Effector CD8-positive, alpha-beta T cell (primary cell): ENCODE results near the gene FAM20B.
"Not testable (repeated sequence)": the region's sequence is repeated elsewhere in the genome, so short reads cannot be mapped to it uniquely, and the experiment has no call there.

Experiments
- DNase-seq: peaks from one replicate; lab custom pipeline; 2025; lab: John Stamatoyannopoulos, UW
- total RNA-seq, 4 experiments: gene quantifications; one replicate each; lab custom pipeline; 2026; lab: John Stamatoyannopoulos, UW

The FAM20B gene
- total RNA-seq = 64.7 to 93.3 (median 80.4) reads per million in 4 experiments

DNA sequence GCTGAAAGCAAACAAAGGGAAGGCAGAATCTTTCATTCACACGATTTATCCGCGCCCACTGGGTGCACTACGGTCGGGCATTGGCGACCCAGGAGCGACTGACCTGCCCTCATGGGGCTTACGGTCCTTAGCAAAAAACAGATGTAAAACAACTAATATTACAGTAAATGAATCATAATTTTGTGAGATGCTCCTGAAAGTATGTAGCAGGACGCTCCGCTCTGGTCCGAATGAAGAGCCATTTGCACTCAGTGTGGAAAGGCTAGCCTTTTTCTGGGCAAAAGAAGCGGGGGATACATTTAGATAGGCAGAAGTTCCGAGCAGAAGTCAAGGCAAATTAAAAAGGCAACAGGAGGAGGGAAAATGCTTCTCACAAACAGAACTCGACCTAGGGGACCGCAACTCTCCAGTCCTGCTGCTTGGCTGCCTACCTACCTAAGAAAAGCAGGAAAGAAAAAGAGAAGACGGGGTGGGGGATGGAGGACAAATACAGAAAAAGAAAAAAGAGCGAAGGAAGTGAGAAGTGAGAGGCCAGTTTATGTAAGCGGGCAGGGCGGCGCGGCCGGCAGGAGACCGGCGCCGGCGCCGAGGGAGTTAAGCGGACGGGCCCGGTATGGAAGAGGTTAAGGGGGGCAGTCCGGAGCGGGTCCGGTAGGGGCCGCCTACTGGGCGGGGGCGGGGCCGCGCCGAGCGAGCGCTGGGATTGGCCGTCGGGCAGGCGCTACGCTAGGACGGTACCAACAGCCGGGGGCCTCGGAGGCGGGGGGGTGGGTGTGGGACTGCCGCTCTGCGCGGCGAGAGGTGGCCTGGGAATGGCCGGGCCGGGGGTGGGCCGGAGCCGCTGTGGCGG is at the start of gene FAM20B:
TSS of gene FAM20B (plus strand) at position 770 of the 850 bp plus-strand sequence. CDS start 17,954 bp downstream, outside the sequence.
- DNase-seq = peak; percentile 77

DNA sequence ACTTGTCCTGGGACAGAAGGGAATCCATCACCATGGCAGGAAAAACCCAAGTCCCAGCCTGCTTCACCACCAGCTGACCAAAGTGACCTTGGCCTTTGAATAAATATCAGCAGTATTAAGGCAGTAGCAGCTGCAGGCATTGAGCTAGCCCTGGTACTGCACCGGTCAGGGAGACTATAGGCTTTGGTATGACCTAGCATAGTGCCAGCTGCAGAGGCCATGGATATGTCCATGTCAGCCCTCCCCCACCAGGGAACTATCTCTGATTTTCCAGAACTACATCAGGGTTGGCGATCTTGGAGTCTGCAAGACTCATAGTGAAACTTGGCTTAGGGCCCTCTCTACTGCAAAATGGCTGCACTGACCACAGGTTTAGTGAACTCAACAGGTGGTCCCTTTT is 49.2 kb upstream of the FAM20B start:
- DNase-seq = no peak

DNA sequence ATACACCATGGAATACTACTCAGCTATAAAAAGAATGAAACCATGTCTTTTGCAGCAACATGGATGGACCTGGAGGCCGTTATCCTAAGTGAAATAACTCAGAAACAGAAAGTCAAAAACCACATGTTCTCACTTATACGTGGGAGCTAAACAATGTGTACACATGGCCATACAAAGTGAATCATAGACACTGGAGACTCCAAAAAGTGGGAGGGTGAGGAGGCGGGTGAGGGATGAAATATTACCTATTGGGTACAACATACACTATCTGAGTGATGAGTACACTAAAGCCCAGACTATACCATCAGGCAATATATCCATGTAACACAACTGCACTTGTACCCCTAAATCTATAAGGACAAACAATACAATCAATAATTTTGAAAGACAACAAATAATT is 39.5 kb upstream of the FAM20B start:
- DNase-seq = no peak

DNA sequence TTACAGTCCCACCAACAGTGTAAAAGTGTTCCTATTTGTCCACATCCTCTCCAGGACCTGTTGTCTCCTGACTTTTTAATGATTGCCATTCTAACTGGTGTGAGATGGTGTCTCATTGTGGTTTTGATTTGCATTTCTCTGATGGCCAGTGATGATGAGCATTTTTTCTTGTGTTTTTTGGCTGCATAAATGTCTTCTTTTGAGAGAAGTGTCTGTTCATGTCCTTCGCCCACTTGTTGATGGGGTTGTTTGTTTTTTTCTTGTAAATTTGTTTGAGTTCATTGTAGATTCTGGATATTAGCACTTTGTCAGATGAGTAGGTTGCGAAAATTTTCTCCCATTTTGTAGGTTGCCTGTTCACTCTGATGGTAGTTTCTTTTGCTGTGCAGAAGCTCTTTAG is 37.5 kb upstream of the FAM20B start:
- not testable (repeated sequence) for DNase-seq

DNA sequence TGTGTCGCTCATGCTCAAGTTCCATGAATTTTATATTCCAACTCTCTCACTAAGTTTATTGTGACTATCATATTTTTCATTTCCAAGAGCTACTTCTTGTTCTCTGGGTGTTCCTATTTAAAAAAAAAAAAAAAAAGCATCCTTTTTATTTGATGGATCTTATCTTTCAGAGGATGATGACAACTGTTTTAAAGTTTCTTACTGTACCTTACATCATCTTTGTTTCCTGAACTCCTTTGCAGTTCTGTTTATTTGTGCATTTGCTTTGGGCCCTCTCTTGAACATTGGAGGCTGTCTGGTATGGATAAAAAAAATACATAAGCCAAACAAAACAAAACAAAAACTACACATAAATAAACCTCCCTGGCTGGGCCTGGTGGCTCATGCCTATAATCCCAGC is 32.1 kb upstream of the FAM20B start:
- DNase-seq = no peak

- DNase-seq = no peak
These were observed 28.3 kb upstream of the FAM20B start for GRCh38 chr1:178997428-178997827.

DNA sequence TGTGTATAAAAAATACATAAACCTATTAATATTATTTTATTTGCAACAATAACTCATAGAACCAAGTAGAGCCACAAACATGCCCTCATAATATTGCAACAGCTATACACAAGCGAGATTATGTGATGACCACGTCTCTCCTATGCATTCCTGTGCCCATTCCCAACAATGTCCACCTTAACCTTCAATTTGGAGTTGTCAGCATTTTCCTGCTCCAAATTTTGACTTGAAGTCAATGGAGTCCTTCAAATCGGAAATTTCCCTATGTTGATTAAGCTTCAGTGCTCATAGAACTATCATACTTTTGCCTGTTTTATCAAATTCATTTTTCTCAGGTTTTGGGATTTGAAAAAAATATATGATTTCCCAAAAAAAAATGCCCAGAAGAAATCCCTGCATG is 27.4 kb upstream of the FAM20B start:
- no peak for DNase-seq

- DNase-seq = no peak
These were observed 26.6 kb upstream of the FAM20B start for GRCh38 chr1:178999061-178999460.

- no peak for DNase-seq
These were observed 24.2 kb upstream of the FAM20B start for GRCh38 chr1:179001451-179001850.

DNA sequence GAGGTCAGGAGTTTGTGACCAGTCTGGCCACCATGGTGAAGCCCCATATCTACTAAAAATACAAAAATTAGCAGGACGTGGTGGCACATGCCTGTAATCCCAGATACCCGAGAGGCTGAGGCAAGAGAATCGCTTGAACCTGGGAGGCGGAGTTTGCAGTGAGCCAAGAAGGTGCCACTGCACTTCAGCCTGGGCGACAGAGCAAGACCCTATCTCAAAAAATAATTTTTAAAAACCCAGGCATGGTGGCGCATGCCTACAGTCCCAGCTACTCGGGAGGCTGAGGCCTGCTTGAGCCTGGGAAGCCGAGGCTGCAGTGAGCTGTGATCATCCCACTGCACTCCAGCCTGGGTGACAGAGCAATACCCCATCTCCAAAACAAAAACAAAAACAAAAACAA is 23.6 kb upstream of the FAM20B start:
- DNase-seq = not testable (repeated sequence)

GRCh38 chr1:179002552-179003345 is 22.9 kb upstream of the FAM20B start:
- peak; percentile 64 for DNase-seq

GRCh38 chr1:179003512-179004066 is 22.1 kb upstream of the FAM20B start:
- DNase-seq = no peak

DNA sequence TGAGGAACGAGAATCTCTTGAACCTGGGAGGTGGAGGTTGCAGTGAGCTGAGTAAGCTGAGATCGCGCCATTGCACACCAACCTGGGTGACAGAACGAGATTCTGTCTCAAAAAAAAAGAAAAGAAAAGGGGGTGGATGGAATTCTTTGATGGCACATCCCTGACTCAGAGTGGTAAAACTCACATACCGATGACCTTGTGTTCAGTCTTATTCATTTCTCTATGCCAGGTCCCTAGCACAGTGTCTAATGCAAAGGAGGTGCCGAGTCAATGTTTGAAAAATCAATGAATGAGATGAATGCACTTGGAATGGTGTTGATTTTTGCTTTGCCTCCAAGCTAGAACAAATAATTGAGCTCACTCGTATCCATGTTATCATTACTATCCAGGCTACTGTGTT is 18.5 kb upstream of the FAM20B start:
- DNase-seq = no peak

- DNase-seq = no peak
These were observed 15.0 kb upstream of the FAM20B start for GRCh38 chr1:179010671-179011070.

DNA sequence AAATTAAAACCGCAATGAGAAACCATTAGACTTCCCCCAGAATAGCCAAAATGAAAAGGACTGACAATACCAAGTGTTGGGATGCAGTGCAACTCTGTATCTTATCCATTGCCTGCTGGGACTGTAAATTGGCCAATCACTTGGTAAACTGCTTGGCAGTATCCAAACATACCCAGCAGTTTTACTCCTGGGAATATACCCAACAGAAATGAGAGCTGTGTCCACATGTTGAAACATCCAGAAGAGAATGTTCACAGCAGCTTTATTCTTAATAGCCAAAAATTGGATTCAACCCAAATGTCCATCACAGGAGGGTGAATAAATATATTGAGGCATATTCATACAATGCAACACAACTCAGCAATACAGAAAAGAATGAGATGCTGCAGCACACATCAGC is 13.7 kb upstream of the FAM20B start:
- DNase-seq = no peak

DNA sequence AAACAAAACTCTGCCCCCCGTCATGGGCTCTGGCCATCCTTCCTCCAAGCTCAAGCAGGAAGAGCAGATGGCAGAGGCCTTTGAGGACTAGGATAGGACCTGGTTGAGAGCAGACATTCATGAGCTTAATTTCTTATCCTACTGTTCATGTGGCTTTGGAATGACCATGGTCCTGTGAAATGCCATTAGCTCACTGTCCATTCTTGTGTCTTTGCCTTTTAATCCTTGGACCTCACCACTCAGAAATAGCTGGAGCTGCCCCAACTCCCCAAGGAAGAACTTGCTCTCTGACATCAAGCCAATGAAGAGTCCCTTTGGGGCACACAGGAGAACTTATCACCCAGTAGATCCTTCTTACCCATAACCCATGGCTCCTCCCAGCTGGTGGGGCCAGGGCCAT is 11.6 kb upstream of the FAM20B start:
- no peak for DNase-seq

GRCh38 chr1:179015396-179015795 is 10.3 kb upstream of the FAM20B start:
- DNase-seq = no peak

DNA sequence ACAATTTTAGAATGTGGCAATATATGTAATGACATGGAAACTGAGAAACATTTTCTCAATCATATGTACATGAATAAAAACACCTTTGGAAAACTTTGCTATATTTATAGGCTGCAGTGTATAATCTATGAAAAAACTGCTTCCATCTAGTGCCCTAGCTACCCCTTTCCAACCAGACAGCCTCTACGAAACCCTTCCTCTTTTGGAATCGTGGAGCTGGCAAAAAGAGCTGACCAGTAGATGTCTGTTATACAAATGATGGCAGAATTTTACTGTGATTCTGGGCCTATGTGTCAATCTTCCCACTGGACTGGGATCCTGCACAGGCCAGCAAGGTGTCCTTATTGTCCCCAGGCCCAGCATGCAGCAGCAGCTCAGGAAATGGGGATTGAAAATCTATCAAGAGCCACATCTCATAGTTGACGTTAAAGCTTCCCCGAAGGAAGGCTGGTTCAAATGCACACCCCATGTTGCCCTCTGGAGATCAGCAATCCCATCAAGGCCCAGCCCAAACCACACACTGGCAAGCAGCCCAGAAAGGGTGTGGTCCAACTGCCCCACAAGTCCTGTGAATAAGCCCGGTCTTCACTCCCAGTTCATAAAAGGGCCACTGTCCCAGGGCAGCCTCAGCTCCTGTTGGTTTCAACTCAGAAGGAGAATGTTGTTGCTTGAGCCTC is 8.8 kb upstream of the FAM20B start:
- DNase-seq = no peak

GRCh38 chr1:179017383-179018326 is 8.0 kb upstream of the FAM20B start:
- DNase-seq = no peak

GRCh38 chr1:179021873-179022272 is 3.8 kb upstream of the FAM20B start:
- DNase-seq = no peak
